Activated CD8-positive, alpha-beta memory T cell treated with anti-CD3 and anti-CD28 coated beads for 24 hours (primary cell): ENCODE measurements around the gene PKP4.

Experiments
- DNase-seq: peaks from one replicate; pipeline ENCODE4 v3.0.0-alpha.2; 2020

PKP4 gene

GRCh38 chr2:158501301-158501700, 44.5 kb downstream of the PKP4 start:
- no peak for DNase-seq

- DNase-seq, result no peak
These were observed 46.2 kb downstream of the PKP4 start for GRCh38 chr2:158502974-158503373.

GRCh38 chr2:158504088-158504487, 47.3 kb downstream of the PKP4 start:
- DNase-seq, result no peak

GRCh38 chr2:158505448-158505934, 48.7 kb downstream of the PKP4 start:
- no peak for DNase-seq

GRCh38 chr2:158507141-158507540, 50.4 kb downstream of the PKP4 start:
- no peak for DNase-seq

- no peak for DNase-seq
These were observed 50.9 kb downstream of the PKP4 start for GRCh38 chr2:158507679-158508078.

- no peak for DNase-seq
These were observed 53.4 kb downstream of the PKP4 start for GRCh38 chr2:158509928-158510797.

- DNase-seq, result no peak
These were observed 54.1 kb downstream of the PKP4 start for GRCh38 chr2:158510887-158511286.

GRCh38 chr2:158511706-158512105, 55.0 kb downstream of the PKP4 start:
- no peak for DNase-seq

GRCh38 chr2:158512323-158512722, 55.6 kb downstream of the PKP4 start:
- no peak for DNase-seq

GRCh38 chr2:158513841-158514240, 57.1 kb downstream of the PKP4 start:
- DNase-seq, result no peak

GRCh38 chr2:158518084-158518483, 61.3 kb downstream of the PKP4 start:
- no peak for DNase-seq

- DNase-seq, result no peak
These were observed 62.7 kb downstream of the PKP4 start for GRCh38 chr2:158519481-158519880.

GRCh38 chr2:158529379-158530259, 72.9 kb downstream of the PKP4 start:
- no peak for DNase-seq

- DNase-seq, result no peak
These were observed 74.1 kb downstream of the PKP4 start for GRCh38 chr2:158530829-158531228.

GRCh38 chr2:158533009-158533408, 76.3 kb downstream of the PKP4 start:
- no peak for DNase-seq

- DNase-seq, result no peak
These were observed 82.6 kb downstream of the PKP4 start for GRCh38 chr2:158539176-158540005.

GRCh38 chr2:158542577-158542976, 85.8 kb downstream of the PKP4 start:
- DNase-seq, result no peak

- no peak for DNase-seq
These were observed 87.2 kb downstream of the PKP4 start for GRCh38 chr2:158543957-158544356.

- DNase-seq, result no peak
These were observed 88.2 kb downstream of the PKP4 start for GRCh38 chr2:158544998-158545397.

GRCh38 chr2:158546412-158547144, 89.8 kb downstream of the PKP4 start:
- DNase-seq, result no peak

- DNase-seq, result no peak
These were observed 96.5 kb downstream of the PKP4 start for GRCh38 chr2:158553257-158553656.
